ENCODE results near the gene PXK.
"Not testable (repeated sequence)": the region's sequence is repeated elsewhere in the genome, so short reads cannot be mapped to it uniquely, and the experiment has no call there.

Gene PXK

GRCh38 chr3:58336135-58336882, 3.6 kb downstream of the PXK start:
- no peaks in the 10 kb centered on the region; the same call in 1 of the 2 replicates for H3K4me1 ChIP-seq (ENCODE audit: insufficient read depth, low read length)
- H3K4me3 ChIP-seq (ENCODE audit: low read length), result no peak overlapping the region
- H3K27ac ChIP-seq (ENCODE audit: low read length), result no peak overlapping the region
- H3K9ac ChIP-seq (ENCODE audit: low read depth, low read length), result no peak overlapping the region
- peaks cover 25% of the 10 kb centered on the region for H3K27me3 ChIP-seq (ENCODE audit: insufficient read depth, low read length)
- no peaks in the 10 kb centered on the region for H3K36me3 ChIP-seq (ENCODE audit: insufficient read depth, low read depth, low read length)
- H3K9me3 ChIP-seq (ENCODE audit: insufficient read depth, low read depth, low read length), result no peaks in the 10 kb centered on the region

DNA sequence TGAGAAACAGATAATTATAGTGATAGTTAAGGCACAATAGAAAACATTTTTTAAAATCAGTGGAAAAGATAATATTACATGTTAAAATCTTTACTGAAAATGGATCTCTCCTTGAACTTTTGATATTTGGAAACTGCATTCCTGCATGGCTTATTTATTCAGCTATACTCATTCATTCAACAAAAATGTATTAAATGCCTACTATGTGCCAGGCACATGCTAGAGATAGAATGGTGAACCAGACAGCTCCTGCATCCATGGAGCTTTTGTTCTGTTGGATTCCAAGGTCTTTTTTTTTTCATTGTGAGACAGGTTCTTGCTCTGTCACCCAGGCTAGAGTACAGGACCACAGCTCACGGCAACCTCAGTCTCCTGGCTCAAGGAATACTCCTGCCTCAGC, 4.5 kb downstream of the PXK start:
- Histone ChIP-seq H3K9ac (ENCODE audit: low read depth, low read length) (no peak overlapping the region), H3K36me3 (ENCODE audit: insufficient read depth, low read depth, low read length) (no peaks in the 10 kb centered on the region), H3K27me3 (ENCODE audit: insufficient read depth, low read length) (peaks cover 17% of the 10 kb centered on the region), H3K4me3 (ENCODE audit: low read length) (no peak overlapping the region), H3K4me1 (ENCODE audit: insufficient read depth, low read length) (no peaks in the 10 kb centered on the region; the same call in 1 of the 2 replicates), H3K27ac (ENCODE audit: low read length) (no peak overlapping the region), H3K9me3 (ENCODE audit: insufficient read depth, low read depth, low read length) (no peaks in the 10 kb centered on the region)

DNA sequence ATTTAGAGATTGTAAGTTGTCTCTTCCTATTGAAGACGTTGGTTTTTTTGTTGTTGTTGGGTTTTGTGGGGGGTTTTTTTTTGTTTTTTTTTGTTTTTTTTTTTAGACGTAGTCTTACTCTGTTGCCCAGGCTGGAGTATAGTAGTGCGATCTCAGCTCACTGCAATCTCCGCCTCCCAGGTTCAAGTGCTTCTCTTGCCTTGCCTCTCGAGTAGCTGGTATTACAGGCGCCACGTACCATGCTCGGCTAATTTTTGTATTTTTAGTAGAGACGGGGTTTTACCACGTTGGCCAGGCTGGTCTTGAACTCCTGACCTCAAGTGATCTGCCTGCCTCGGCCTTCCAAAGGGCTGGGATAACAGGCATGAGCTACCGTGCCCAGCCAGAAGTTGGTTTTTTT, 6.5 kb downstream of the PXK start:
- not testable (repeated sequence) for H3K27me3 ChIP-seq (ENCODE audit: insufficient read depth, low read length); H3K9me3 ChIP-seq (ENCODE audit: insufficient read depth, low read depth, low read length); H3K4me1 ChIP-seq (ENCODE audit: insufficient read depth, low read length); H3K27ac ChIP-seq (ENCODE audit: low read length); H3K36me3 ChIP-seq (ENCODE audit: insufficient read depth, low read depth, low read length); H3K9ac ChIP-seq (ENCODE audit: low read depth, low read length); H3K4me3 ChIP-seq (ENCODE audit: low read length)

GRCh38 chr3:58340594-58341244, 8.0 kb downstream of the PXK start:
- no peak overlapping the region for H3K9ac ChIP-seq (ENCODE audit: low read depth, low read length)
- H3K27me3 ChIP-seq (ENCODE audit: insufficient read depth, low read length), result no peaks in the 10 kb centered on the region
- no peaks in the 10 kb centered on the region for H3K36me3 ChIP-seq (ENCODE audit: insufficient read depth, low read depth, low read length)
- no peak overlapping the region for H3K4me3 ChIP-seq (ENCODE audit: low read length)
- H3K4me1 ChIP-seq (ENCODE audit: insufficient read depth, low read length), result no peaks in the 10 kb centered on the region
- H3K9me3 ChIP-seq (ENCODE audit: insufficient read depth, low read depth, low read length), result no peaks in the 10 kb centered on the region
- H3K27ac ChIP-seq (ENCODE audit: low read length), result no peak overlapping the region

DNA sequence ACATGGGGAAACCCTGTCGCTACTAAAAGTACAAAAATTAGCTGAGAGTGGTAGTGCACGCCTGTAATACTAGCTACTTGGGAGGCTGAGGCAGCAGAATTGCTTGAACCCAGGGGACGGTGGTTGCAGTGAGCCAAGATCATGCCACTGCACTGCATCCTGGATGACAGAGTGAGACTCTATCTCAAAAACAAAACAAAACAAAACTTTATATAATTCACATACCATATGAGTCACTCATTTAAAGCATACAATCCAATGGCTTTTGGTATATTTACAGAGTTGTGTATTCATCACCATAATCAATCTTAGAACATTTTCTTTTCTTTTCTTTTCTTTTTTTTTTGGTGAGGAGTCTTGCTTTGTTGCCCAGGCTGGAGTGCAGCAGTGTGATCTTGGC, 8.7 kb downstream of the PXK start:
- Histone ChIP-seq H3K4me3 (ENCODE audit: low read length) (no peak overlapping the region), H3K27ac (ENCODE audit: low read length) (no peak overlapping the region), H3K9ac (ENCODE audit: low read depth, low read length) (no peak overlapping the region), H3K4me1 (ENCODE audit: insufficient read depth, low read length) (no peaks in the 10 kb centered on the region), H3K36me3 (ENCODE audit: insufficient read depth, low read depth, low read length) (no peaks in the 10 kb centered on the region), H3K9me3 (ENCODE audit: insufficient read depth, low read depth, low read length) (no peaks in the 10 kb centered on the region), H3K27me3 (ENCODE audit: insufficient read depth, low read length) (no peaks in the 10 kb centered on the region)

DNA sequence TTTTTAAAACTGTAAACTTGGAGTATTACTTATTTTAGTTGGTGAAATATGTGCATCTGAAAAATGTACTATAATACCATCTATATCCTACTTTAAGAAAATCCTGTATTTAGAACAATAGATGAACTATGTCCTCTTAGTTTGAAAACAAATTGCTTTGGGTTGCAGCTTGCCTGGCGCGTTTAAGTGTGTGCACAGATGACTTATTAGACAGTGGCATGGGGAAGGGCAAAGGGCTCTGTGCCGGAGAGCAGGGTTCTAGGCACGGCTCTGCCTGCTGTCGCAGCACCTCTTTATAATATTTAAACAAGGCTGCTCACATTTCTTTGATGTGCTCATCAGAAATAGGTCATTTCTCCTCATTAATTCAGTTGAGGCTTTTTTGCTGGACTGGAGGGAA, 10.0 kb downstream of the PXK start:
- Histone ChIP-seq H3K36me3 (ENCODE audit: insufficient read depth, low read depth, low read length) (no peaks in the 10 kb centered on the region), H3K4me3 (ENCODE audit: low read length) (no peak overlapping the region), H3K27me3 (ENCODE audit: insufficient read depth, low read length) (no peaks in the 10 kb centered on the region), H3K4me1 (ENCODE audit: insufficient read depth, low read length) (no peaks in the 10 kb centered on the region), H3K9ac (ENCODE audit: low read depth, low read length) (no peak overlapping the region), H3K27ac (ENCODE audit: low read length) (no peak overlapping the region), H3K9me3 (ENCODE audit: insufficient read depth, low read depth, low read length) (no peaks in the 10 kb centered on the region)

GRCh38 chr3:58345457-58345856, 12.8 kb downstream of the PXK start:
- Histone ChIP-seq H3K27ac (ENCODE audit: low read length) (no peak overlapping the region), H3K36me3 (ENCODE audit: insufficient read depth, low read depth, low read length) (no peaks in the 10 kb centered on the region), H3K9me3 (ENCODE audit: insufficient read depth, low read depth, low read length) (no peaks in the 10 kb centered on the region), H3K4me3 (ENCODE audit: low read length) (no peak overlapping the region), H3K9ac (ENCODE audit: low read depth, low read length) (no peak overlapping the region), H3K4me1 (ENCODE audit: insufficient read depth, low read length) (no peaks in the 10 kb centered on the region), H3K27me3 (ENCODE audit: insufficient read depth, low read length) (no peaks in the 10 kb centered on the region)

DNA sequence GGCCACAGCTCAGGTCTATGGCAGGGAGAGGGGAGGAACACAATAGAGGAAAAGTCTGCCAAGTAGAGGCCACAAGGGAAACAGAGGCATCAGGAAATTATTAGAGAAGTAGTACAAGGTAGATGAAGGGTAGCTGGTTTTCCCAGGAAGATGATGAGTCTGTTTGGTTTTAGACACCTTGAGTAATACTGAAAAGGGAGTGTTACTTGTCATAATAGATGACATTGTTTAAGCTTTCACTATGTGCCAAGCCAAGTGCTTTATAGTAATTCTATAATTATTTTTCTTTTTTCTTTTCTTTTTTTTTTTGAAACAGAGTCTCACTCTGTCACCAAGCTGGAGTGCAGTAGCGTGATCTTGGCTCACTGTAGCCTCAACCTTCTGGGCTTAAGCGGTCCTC, 13.7 kb downstream of the PXK start:
- H3K4me1 ChIP-seq (ENCODE audit: insufficient read depth, low read length), result no peaks in the 10 kb centered on the region
- no peaks in the 10 kb centered on the region for H3K9me3 ChIP-seq (ENCODE audit: insufficient read depth, low read depth, low read length)
- H3K27me3 ChIP-seq (ENCODE audit: insufficient read depth, low read length), result no peaks in the 10 kb centered on the region
- H3K36me3 ChIP-seq (ENCODE audit: insufficient read depth, low read depth, low read length), result no peaks in the 10 kb centered on the region
- no peak overlapping the region for H3K27ac ChIP-seq (ENCODE audit: low read length)
- no peak overlapping the region for H3K4me3 ChIP-seq (ENCODE audit: low read length)
- no peak overlapping the region for H3K9ac ChIP-seq (ENCODE audit: low read depth, low read length)

- peaks cover 8% of the 10 kb centered on the region; the same call in 1 of the 2 replicates for H3K4me1 ChIP-seq (ENCODE audit: insufficient read depth, low read length)
- H3K36me3 ChIP-seq (ENCODE audit: insufficient read depth, low read depth, low read length), result no peaks in the 10 kb centered on the region
- H3K9me3 ChIP-seq (ENCODE audit: insufficient read depth, low read depth, low read length), result no peaks in the 10 kb centered on the region
- no peak overlapping the region for H3K27ac ChIP-seq (ENCODE audit: low read length)
- H3K27me3 ChIP-seq (ENCODE audit: insufficient read depth, low read length), result no peaks in the 10 kb centered on the region
- no peak overlapping the region for H3K9ac ChIP-seq (ENCODE audit: low read depth, low read length)
- no peak overlapping the region for H3K4me3 ChIP-seq (ENCODE audit: low read length)
These were observed 15.3 kb downstream of the PXK start for GRCh38 chr3:58347984-58348383.

- Histone ChIP-seq H3K27ac (ENCODE audit: low read length) (no peak overlapping the region), H3K9ac (ENCODE audit: low read depth, low read length) (no peak overlapping the region), H3K36me3 (ENCODE audit: insufficient read depth, low read depth, low read length) (no peaks in the 10 kb centered on the region), H3K4me3 (ENCODE audit: low read length) (no peak overlapping the region), H3K9me3 (ENCODE audit: insufficient read depth, low read depth, low read length) (no peaks in the 10 kb centered on the region), H3K27me3 (ENCODE audit: insufficient read depth, low read length) (no peaks in the 10 kb centered on the region), H3K4me1 (ENCODE audit: insufficient read depth, low read length) (peaks cover 8% of the 10 kb centered on the region; the same call in 1 of the 2 replicates)
These were observed 17.3 kb downstream of the PXK start for GRCh38 chr3:58349792-58350626.

DNA sequence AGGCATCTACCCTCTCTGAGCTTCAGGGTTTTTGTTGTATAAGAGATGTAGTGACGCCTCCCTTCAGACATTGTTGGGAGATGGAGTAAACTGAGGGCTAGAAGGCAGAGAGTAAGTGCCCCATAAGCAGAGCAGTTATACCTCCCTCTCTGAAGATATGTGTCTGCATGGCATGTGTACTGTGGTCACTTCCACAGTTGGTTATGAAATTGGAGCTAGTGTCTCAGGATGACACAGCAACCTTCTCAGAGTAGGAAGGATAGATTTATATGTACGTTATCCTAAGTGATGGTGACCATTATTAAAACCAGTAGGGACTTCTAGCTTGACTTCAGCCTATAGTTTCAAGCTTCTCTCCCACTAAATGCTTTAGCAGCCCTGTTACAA, 17.9 kb downstream of the PXK start:
- Histone ChIP-seq H3K4me1 (ENCODE audit: insufficient read depth, low read length) (peaks cover 8% of the 10 kb centered on the region; the same call in 1 of the 2 replicates), H3K9me3 (ENCODE audit: insufficient read depth, low read depth, low read length) (no peaks in the 10 kb centered on the region), H3K27ac (ENCODE audit: low read length) (no peak overlapping the region), H3K27me3 (ENCODE audit: insufficient read depth, low read length) (no peaks in the 10 kb centered on the region), H3K4me3 (ENCODE audit: low read length) (no peak overlapping the region), H3K36me3 (ENCODE audit: insufficient read depth, low read depth, low read length) (no peaks in the 10 kb centered on the region), H3K9ac (ENCODE audit: low read depth, low read length) (no peak overlapping the region)
